MM.1S (cell line): Measurements from ENCODE around the gene PLEKHJ1.

Source experiments
- EZH2 ChIP-seq: fragments of 300-600 bp; sonication (generic); optimal IDR thresholded peaks from 2 replicates; pipeline ENCODE3; 2017; ENCODE audit warnings: low read depth, mild to moderate bottlenecking, antibody characterized with exemption, low read length, mixed read lengths
- EZH2phosphoT487 ChIP-seq: fragments of 300-600 bp; sonication (generic); IDR thresholded peaks from 2 replicates; pipeline ENCODE4 v1.6.1; 2018; ENCODE audit warnings: antibody characterized with exemption, low read length
- TF ChIP-seq, protein P1 (sequence below): fragments of 300-600 bp; sonication (generic); IDR thresholded peaks from 2 replicates; pipeline ENCODE4 v1.5.1; 2016; ENCODE audit warnings: antibody characterized with exemption, low read length, mixed read lengths

DNA sequence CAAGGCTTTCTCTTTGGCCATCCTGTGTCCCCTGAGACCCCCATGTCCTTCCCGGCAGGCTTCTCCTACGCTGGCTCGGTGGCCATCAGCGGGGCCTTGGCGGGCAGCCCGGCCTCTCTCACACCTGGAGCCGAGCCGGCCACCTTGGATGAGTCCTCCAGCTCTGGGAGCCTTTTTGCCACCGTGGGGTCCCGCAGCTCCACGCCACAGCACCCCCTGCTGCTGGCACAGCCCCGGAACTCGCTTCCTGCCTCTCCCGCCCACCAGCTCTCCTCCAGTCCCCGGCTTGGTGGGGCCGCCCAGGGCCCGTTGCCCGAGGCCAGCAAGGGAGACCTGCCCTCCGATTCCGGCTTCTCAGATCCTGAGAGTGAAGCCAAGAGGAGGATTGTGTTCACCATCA lies 14.2 kb downstream of the PLEKHJ1 start:
- no peak for TF ChIP-seq EZH2
- TF ChIP-seq, protein P1, sequence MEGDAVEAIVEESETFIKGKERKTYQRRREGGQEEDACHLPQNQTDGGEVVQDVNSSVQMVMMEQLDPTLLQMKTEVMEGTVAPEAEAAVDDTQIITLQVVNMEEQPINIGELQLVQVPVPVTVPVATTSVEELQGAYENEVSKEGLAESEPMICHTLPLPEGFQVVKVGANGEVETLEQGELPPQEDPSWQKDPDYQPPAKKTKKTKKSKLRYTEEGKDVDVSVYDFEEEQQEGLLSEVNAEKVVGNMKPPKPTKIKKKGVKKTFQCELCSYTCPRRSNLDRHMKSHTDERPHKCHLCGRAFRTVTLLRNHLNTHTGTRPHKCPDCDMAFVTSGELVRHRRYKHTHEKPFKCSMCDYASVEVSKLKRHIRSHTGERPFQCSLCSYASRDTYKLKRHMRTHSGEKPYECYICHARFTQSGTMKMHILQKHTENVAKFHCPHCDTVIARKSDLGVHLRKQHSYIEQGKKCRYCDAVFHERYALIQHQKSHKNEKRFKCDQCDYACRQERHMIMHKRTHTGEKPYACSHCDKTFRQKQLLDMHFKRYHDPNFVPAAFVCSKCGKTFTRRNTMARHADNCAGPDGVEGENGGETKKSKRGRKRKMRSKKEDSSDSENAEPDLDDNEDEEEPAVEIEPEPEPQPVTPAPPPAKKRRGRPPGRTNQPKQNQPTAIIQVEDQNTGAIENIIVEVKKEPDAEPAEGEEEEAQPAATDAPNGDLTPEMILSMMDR, result peak; percentile 9; the same call in 1 of the 2 replicates
- TF ChIP-seq EZH2phosphoT487, result no peak
